Astrocyte (in vitro differentiated cells and primary cell): ENCODE data around the gene SLC9A9. TPM values are rescaled to one million over a fixed set of nuclear protein-coding genes. Genes with fewer than 3 reads are reported as not detected.

Experiments
- DNase-seq: peaks from one replicate; pipeline ENCODE4 v3.0.0-alpha.2; 2010; ENCODE audit warnings: low read depth
- FAIRE-seq: peaks from 2 replicates; lab custom pipeline; 2011; peaks lifted over from hg19 to GRCh38; lab: Jason Lieb, UNC
- H2AFZ ChIP-seq: 2 replicates; pipeline ENCODE4 v1.6.0; 2012; ENCODE audit warnings: low read depth, low read length, inconsistent platforms
- H3K27ac ChIP-seq: 2 replicates; pipeline ENCODE4 v1.5.1; 2011; ENCODE audit warnings: low read depth, low read length, inconsistent platforms
- H3K27me3 ChIP-seq: 2 replicates; pipeline ENCODE4 v1.6.0; 2011; ENCODE audit warnings: low read length, inconsistent platforms; ENCODE audit not compliant: insufficient read depth
- H3K36me3 ChIP-seq: 2 replicates; pipeline ENCODE4 v1.5.1; 2011; ENCODE audit warnings: low read length, inconsistent platforms; ENCODE audit not compliant: insufficient read depth
- H3K4me1 ChIP-seq: 2 replicates; pipeline ENCODE4 v1.5.1; 2011; ENCODE audit warnings: low read length, inconsistent platforms; ENCODE audit not compliant: insufficient read depth
- H3K4me2 ChIP-seq: 2 replicates; pipeline ENCODE4 v1.6.0; 2012; ENCODE audit warnings: low read length, inconsistent platforms
- H3K4me3 ChIP-seq: 2 replicates; pipeline ENCODE4 v1.5.1; 2011; ENCODE audit warnings: low read depth, mild to moderate bottlenecking, low read length, inconsistent platforms; ENCODE audit not compliant: insufficient read depth
- H3K79me2 ChIP-seq: 2 replicates; pipeline ENCODE4 v1.6.0; 2012; ENCODE audit warnings: mild to moderate bottlenecking, low read length, inconsistent platforms; ENCODE audit not compliant: insufficient read depth
- H3K9ac ChIP-seq: 2 replicates; pipeline ENCODE4 v1.6.0; 2012; ENCODE audit warnings: mild to moderate bottlenecking, low read length, inconsistent platforms
- H3K9me3 ChIP-seq: 2 replicates; pipeline ENCODE4 v1.5.1; 2012; ENCODE audit warnings: low read depth, mild to moderate bottlenecking, low read length, inconsistent platforms; ENCODE audit not compliant: insufficient read depth
- H4K20me1 ChIP-seq: 2 replicates; pipeline ENCODE4 v1.6.0; 2012; ENCODE audit warnings: low read length, inconsistent platforms; ENCODE audit not compliant: insufficient read depth
- H3K27ac Mint-ChIP-seq: one replicate; pipeline ENCODE4 v1.8.0; 2021; ENCODE audit warnings: mild to moderate bottlenecking, mixed read lengths; ENCODE audit not compliant: unreplicated experiment
- H3K27me3 Mint-ChIP-seq: one replicate; pipeline ENCODE4 v1.8.0; 2021; ENCODE audit warnings: low read depth, mixed read lengths; ENCODE audit not compliant: unreplicated experiment
- H3K36me3 Mint-ChIP-seq: one replicate; pipeline ENCODE4 v1.8.0; 2021; ENCODE audit warnings: low read depth, mixed read lengths; ENCODE audit not compliant: unreplicated experiment
- H3K4me1 Mint-ChIP-seq: one replicate; pipeline ENCODE4 v1.8.0; 2021; ENCODE audit warnings: low read depth, mixed read lengths; ENCODE audit not compliant: unreplicated experiment
- H3K4me3 Mint-ChIP-seq: one replicate; pipeline ENCODE4 v1.8.0; 2021; ENCODE audit warnings: mild to moderate bottlenecking, moderate library complexity, mixed read lengths; ENCODE audit not compliant: unreplicated experiment
- H3K9me3 Mint-ChIP-seq: one replicate; pipeline ENCODE4 v1.8.0; 2021; ENCODE audit warnings: mild to moderate bottlenecking, mixed read lengths; ENCODE audit not compliant: unreplicated experiment
- EZH2 ChIP-seq: IDR thresholded peaks from 2 replicates; pipeline ENCODE4 v1.6.1; 2012; ENCODE audit warnings: mild to moderate bottlenecking, low read length, inconsistent platforms; ENCODE audit not compliant: insufficient read depth
- total RNA-seq: library from RNA; stranded (reverse); gene quantifications from 2 replicates; pipeline ENCODE4 v1.2.1, GENCODE V29; 2021
- TF ChIP-seq, protein P1 (sequence below): IDR thresholded peaks from 2 replicates; pipeline ENCODE4 v1.5.1; 2011; ENCODE audit warnings: low read depth, mild to moderate bottlenecking, inconsistent platforms, low read length, moderate library complexity; ENCODE audit not compliant: insufficient read depth

Gene SLC9A9
- total RNA-seq, 1 donor from 2014 or later, result 1.5 TPM

DNA sequence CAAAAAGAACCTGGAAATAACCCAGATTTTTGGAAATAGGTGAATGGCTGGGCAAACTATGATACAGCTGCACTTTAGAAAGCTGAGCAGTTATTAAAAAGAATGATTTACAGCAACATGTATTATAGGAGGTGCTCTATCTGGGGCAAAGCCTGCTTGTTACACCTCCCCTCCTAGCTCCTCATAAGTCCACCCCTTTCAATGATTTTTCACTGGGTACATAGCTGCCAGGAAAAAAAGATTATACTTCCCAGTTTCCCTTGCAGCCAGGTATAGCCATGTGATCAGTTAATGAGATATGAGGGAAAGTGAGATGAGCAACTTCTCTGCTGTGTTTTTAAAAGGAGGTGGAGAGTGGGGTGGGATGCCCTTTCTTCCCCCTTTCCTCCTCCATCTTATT is 631.0 kb downstream of the SLC9A9 start:
- no peak overlapping the region for H3K4me2 ChIP-seq
- no peaks in the 10 kb centered on the region for H3K9me3 ChIP-seq
- no peak overlapping the region for H3K4me3 ChIP-seq
- H3K9me3 Mint-ChIP-seq, result peaks cover 4% of the 10 kb centered on the region
- no peak overlapping the region for H3K4me3 Mint-ChIP-seq
- DNase-seq (no peak), FAIRE-seq (no peak)
- no peaks in the 10 kb centered on the region for H3K79me2 ChIP-seq
- no peaks in the 10 kb centered on the region for H4K20me1 ChIP-seq
- H3K27me3 ChIP-seq, result peaks cover 5% of the 10 kb centered on the region
- no peaks in the 10 kb centered on the region for H3K36me3 ChIP-seq
- H3K4me1 ChIP-seq, result no peaks in the 10 kb centered on the region
- peaks cover under 1% of the 10 kb centered on the region for H3K27me3 Mint-ChIP-seq
- H2AFZ ChIP-seq, result no peak overlapping the region
- no peak overlapping the region for H3K9ac ChIP-seq
- H3K27ac Mint-ChIP-seq, result no peak overlapping the region
- H3K27ac ChIP-seq, result no peak overlapping the region
- TF ChIP-seq EZH2, result no peak
- TF ChIP-seq, protein P1, sequence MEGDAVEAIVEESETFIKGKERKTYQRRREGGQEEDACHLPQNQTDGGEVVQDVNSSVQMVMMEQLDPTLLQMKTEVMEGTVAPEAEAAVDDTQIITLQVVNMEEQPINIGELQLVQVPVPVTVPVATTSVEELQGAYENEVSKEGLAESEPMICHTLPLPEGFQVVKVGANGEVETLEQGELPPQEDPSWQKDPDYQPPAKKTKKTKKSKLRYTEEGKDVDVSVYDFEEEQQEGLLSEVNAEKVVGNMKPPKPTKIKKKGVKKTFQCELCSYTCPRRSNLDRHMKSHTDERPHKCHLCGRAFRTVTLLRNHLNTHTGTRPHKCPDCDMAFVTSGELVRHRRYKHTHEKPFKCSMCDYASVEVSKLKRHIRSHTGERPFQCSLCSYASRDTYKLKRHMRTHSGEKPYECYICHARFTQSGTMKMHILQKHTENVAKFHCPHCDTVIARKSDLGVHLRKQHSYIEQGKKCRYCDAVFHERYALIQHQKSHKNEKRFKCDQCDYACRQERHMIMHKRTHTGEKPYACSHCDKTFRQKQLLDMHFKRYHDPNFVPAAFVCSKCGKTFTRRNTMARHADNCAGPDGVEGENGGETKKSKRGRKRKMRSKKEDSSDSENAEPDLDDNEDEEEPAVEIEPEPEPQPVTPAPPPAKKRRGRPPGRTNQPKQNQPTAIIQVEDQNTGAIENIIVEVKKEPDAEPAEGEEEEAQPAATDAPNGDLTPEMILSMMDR, result no peak
- no peaks in the 10 kb centered on the region for H3K36me3 Mint-ChIP-seq
- peaks cover 15% of the 10 kb centered on the region for H3K4me1 Mint-ChIP-seq

DNA sequence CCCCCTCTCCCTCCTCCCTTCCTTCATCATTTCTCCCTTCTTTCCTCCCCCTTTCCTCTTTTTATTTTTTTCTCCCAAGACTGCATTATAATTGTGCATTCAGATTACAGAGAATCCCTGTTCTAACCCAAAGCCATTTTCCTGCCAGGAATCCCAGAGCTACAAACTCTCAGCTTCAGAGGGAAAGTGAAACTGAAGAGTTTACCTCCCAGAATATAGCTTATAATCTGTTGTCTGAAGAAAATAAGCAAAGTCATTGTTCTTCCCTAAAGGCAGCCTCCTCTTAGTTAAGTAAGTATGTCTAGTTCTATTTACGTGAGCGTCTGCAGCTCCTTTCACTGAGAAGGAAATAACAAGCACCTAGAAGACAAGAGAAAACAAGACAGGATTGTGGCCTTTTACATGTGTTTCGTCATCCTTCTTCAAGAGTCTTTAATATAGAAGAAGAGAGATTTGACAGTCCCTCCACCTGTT is 631.5 kb downstream of the SLC9A9 start:
- H3K79me2 ChIP-seq, result no peaks in the 10 kb centered on the region
- H3K4me3 Mint-ChIP-seq, result no peak overlapping the region
- no peak for TF ChIP-seq EZH2
- TF ChIP-seq, protein P1, result no peak
- H3K9me3 Mint-ChIP-seq, result peaks cover 4% of the 10 kb centered on the region
- peaks cover 5% of the 10 kb centered on the region for H3K27me3 ChIP-seq
- H3K9me3 ChIP-seq, result no peaks in the 10 kb centered on the region
- H2AFZ ChIP-seq, result peak overlapping the region; percentile 15
- H3K36me3 ChIP-seq, result no peaks in the 10 kb centered on the region
- no peak overlapping the region for H3K27ac ChIP-seq
- no peak overlapping the region for H3K4me2 ChIP-seq
- peaks cover 14% of the 10 kb centered on the region for H3K4me1 Mint-ChIP-seq
- H3K36me3 Mint-ChIP-seq, result no peaks in the 10 kb centered on the region
- no peak for FAIRE-seq
- H3K4me3 ChIP-seq, result no peak overlapping the region
- no peaks in the 10 kb centered on the region for H3K4me1 ChIP-seq
- H3K9ac ChIP-seq, result no peak overlapping the region
- peak overlapping the region; percentile 86 for H3K27ac Mint-ChIP-seq
- H3K27me3 Mint-ChIP-seq, result peaks cover 3% of the 10 kb centered on the region
- DNase-seq, result no peak
- H4K20me1 ChIP-seq, result no peaks in the 10 kb centered on the region

Other genes starting within 250 kb of the SLC9A9 start
- 11.7 and 19.1 TPM in 2 replicates for gene DIPK2A, start 123.4 kb upstream of the SLC9A9 start, total RNA-seq